GM19035 (cell line): ENCODE data around the gene TNS3.

ENCODE experiments used
- ATAC-seq: cut with Tn5 transposase; IDR thresholded peaks from one replicate; pipeline ENCODE4 v1.9.1; 2021; ENCODE audit not compliant: unreplicated experiment

Gene TNS3

GRCh38 chr7:47318395-47319182 lies 263.3 kb downstream of the TNS3 start:
- no peak for ATAC-seq

DNA sequence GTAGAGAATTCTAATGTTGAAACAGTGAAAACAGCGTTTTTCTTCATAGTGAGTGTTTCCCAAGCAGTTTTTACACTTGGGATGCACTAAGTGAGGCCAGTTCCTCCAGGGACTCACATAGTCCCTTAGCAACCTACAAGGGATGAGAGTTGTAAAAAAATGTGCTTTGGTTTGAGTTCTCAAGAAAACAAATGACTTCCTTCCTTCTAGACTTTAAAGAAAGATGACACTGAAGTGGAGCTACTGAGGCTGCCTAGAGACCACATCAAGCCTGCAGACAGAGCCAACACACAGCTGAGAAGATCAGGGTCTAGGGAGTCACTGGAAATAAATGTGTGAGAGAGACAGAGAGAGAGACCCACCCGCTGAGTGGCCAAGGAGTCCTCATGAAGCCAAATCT lies 264.4 kb downstream of the TNS3 start:
- no peak for ATAC-seq

DNA sequence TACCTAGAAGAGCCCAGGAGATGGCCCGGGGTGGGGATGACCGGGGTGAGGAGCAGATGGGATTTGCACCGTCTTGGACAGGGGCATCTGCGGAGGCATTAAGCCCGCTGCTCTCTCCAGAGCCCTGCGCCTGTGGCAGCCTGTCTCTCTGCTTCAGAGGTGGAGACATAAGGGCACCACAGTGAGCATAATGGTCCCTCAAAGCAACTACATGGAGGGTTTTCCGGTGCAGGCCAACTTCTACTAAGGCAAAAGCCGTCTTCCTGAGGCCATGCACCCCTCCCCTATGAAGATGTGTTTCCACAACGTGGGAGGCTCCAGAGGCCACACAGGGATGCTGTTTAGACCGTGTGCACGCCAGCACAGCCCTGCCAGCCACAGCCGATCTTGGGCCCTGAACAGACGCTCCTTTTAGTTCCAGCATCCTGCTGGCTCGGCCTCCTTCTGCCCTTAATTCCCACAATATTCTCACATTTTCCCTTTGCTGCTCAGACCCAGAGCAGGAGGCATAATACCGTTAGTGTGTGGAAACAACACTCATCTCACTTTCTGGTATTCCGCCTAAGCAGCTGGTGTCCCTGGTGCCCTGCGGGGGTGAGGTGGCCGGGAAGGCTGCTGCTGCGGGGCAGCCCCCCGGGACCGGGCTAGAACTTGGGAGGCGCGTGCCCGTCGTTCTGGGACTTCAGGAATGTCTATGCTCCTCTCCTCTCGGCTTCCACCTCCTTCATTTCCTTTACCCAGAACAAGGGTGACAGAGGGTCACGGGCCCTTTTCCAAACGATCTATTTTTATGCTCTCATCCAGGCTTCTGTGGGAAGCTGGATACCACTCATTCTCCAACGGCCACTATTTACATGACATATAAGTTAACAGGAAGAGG lies 266.9 kb downstream of the TNS3 start:
- ATAC-seq, result no peak

DNA sequence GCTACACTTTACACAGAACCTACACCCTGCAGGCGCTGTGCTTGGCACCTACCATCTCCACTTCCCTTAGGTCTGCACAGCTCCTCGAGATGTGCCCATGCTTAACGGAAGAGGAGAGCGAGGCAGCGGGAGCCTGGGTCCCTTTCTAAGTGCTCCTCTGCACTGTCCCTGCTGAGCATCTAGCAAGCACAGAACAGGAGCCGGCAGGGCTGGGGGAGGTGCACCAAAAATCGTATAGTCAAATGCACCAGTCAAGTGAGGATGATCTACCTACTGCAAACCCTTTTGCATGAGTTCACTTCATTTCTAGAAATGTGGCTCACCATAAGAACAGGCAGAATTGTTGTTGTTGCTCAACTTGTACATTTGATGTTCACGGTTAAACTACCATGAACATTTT lies 267.7 kb downstream of the TNS3 start:
- no peak for ATAC-seq

DNA sequence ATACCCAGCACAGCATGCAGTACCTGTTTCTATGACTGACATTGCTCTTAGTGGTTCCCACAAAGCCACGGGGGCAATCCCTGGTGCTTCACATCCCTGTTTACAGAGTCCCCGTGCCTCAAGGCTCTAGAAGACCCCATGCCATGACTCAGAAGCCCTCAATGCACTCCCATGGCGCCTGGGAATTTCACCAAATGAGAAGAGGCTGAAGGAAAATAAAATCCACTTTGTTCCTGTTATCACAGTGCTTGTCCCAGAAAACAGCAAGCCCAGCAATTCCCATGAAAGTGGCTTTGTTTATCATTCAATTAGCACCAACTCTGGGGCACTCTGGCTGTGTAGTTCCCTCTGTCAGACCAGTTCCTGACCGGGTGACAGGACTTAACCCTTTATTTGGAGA lies 268.3 kb downstream of the TNS3 start:
- no peak for ATAC-seq

GRCh38 chr7:47311891-47312290 lies 270.0 kb downstream of the TNS3 start:
- no peak for ATAC-seq

DNA sequence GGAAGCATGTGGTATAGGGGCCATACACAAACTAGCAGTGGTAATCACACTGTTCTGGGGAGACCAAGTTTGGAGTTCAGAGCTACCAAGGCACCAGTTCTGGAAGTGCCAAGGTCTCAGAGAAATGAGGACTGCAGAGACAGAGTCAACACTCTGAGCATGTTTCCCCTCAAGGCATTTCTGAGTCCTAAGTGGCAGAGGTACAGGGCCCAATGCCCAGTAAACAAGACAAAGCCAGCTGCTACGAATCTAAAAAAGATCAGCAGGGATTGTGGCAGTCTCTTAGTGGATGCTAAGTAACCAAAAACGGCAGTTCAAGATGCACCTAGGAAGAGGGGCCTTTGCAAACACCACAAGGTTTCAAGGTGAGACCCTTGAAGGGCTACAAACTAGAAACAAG lies 271.9 kb downstream of the TNS3 start:
- ATAC-seq, result no peak

- no peak for ATAC-seq
Observed at GRCh38 chr7:47308808-47309207, 273.1 kb downstream of the TNS3 start.

DNA sequence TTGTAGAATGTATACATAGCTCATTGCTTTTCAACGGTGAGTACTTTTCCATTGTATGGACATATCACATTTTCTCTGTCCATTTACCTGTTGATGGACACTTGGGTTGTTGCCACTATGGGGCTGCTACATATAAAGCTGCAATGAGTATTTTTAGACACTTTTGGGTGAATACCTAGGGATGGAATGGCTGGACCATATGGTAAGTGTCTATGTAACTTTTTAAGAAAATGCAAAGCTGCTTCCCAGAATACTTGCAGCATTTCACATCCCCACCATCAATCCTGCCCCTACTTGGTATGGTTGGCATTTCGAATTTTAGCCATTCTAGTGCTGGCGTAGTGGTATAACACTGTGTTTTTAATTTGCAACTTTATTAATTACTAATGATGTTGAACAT lies 274.6 kb downstream of the TNS3 start:
- ATAC-seq, result no peak

GRCh38 chr7:47304727-47305719 lies 276.9 kb downstream of the TNS3 start:
- ATAC-seq, result no peak

DNA sequence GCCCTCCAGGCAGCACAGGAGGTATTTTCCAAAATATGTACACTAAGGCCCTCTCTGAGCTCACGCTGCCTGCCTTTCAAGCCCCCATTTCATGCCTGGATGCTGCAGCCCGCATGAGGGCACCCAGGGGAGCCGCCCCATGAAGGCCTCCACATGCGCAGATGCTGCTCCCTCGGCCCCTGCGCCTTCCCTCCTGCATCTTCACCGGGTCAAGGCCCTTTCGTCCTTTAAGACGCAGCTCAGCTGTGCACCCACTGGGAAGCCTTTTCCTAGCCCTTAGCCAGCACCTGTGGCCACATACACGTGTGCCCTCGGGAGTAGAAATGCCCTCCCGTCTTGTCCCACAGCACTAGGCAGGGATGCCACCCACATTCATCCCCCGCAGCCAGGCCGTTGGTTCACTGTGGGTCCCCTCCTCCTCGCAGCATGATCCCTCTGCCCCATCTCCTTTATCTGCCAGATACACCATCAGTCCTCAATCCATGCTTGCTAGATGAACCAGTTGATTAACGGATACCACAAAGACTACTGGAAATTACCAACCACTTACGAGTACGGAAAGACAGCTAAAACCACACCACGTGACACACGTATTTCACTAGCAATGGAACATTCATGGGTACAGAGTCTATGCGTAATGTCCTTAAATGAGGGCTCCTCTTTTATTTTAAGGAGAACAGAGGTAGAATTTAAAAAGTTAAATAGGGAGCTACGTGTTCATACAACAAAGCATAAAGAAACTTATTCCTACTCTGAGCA lies 278.0 kb downstream of the TNS3 start:
- no peak for ATAC-seq

GRCh38 chr7:47303014-47303694 lies 278.8 kb downstream of the TNS3 start:
- no peak for ATAC-seq

DNA sequence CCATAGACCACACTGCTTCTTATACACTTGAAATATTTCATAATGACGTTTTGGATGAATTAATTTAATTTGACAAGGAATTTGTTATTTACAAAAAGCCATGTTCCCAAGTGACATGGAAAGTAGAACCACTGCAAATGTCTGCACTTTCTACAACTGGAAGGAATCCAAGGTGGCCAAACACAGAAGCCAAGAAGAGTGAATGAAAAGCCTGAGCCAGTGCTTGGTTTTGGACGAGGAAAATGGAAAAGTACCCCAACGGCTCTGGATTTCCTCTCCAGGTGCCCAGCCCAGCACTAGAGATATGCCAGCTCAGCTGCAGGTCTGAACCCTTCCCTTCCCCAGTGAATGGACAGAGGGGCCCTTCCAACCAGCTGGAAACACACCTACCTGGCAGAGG lies 279.4 kb downstream of the TNS3 start:
- ATAC-seq, result no peak

GRCh38 chr7:47301657-47302295 lies 280.1 kb downstream of the TNS3 start:
- no peak for ATAC-seq

DNA sequence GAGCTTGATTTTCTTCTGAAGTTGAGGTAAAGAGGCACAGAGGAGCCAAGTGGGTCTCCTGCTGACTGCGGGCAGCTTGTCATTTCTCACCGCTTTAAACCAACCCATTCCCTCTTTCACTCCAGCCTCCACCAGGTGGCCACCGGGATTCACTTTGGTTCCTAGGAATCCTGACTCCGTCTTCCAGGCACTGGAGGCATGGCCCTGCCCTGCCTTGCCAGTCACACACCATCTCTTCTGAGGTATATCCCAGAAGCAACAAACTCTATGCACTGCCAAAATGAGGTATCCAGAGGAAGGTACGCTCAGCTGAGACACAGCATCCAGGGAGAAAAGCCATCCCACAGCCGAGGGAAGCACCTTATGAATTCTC lies 280.8 kb downstream of the TNS3 start:
- ATAC-seq, result no peak

GRCh38 chr7:47300472-47301104 lies 281.3 kb downstream of the TNS3 start:
- no peak for ATAC-seq

DNA sequence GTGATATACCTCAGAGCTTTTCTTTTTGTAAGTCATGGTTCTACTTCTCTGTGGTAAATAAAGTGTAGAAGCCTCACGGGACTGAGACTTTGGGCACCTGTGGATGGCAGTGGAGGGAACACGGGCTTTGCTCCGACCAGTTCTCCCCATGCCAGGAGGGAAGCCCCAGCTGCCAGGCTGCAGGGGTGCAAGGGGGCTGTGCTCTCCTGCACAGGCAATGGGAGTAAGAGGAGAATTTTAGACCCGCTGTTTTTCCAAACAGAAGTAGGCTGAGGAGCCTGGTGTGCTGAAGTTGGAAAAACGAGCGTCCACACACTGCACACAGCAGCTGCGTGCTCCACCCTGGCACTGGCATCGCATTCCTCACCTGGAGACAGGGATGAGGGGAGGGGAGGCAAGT lies 282.4 kb downstream of the TNS3 start:
- ATAC-seq, result no peak

- ATAC-seq, result no peak
Observed at GRCh38 chr7:47298636-47299035, 283.3 kb downstream of the TNS3 start.

- no peak for ATAC-seq
Observed at GRCh38 chr7:47297120-47297519, 284.8 kb downstream of the TNS3 start.
